ENCODE results near the gene CYP39A1.
A peak's percentile ranks its signal among the peaks of the same experiment; 100 is the strongest.

CYP39A1 gene, protein sequence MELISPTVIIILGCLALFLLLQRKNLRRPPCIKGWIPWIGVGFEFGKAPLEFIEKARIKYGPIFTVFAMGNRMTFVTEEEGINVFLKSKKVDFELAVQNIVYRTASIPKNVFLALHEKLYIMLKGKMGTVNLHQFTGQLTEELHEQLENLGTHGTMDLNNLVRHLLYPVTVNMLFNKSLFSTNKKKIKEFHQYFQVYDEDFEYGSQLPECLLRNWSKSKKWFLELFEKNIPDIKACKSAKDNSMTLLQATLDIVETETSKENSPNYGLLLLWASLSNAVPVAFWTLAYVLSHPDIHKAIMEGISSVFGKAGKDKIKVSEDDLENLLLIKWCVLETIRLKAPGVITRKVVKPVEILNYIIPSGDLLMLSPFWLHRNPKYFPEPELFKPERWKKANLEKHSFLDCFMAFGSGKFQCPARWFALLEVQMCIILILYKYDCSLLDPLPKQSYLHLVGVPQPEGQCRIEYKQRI

DNA sequence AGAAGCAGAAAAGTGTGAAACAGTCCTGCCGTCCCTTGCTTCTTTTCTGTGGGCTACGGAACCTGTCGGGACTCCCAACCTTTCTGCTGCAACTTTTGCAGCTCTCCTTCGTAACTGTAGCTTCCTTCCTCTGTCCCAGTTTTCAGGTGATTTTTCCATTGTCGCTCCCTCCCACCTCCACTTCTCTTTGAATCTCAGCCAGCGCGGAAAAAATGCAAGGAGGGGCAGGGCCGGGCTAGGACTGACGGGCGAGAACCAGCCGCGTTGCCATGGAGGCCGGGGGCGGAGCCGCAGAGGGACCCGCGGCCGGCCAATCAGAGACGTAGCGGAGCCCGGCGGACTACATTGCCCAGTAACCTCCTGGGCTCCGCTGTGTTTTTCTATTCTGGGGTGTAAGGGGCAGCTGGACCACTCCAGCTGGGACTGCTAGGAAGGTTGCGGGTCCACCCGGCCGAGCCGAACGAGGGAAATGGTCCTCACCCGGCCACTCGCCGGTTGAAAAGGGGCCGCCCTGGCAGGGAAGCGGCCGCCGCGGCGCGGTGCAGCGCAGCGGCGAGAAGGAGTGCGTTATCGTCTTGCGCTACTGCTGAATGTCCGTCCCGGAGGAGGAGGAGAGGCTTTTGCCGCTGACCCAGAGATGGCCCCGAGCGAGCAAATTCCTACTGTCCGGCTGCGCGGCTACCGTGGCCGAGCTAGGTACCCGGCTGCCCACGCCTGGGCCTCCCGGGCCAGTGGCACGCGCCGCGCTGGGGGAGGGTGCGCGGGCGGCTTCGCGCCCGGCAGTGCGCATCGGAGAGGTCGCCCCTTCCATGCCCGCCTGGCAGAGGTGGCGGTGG is at the start of gene CYP39A1, which contains the start of gene SLC25A27:
CYP39A1 (minus strand) TSS at position 216 of the 836 bp plus-strand sequence. CDS start 236 bp downstream, outside the sequence.
SLC25A27 (plus strand) TSS at position 373 of the 836 bp plus-strand sequence; CDS start at position 591, 218 bp downstream.
- Histone ChIP-seq H3K36me3 (ENCODE audit: insufficient read depth, low read length) (no peaks in the 10 kb centered on the region), H3K4me3 (peak within 1 kb of the TSS; percentile 89), H3K27ac (no peak within 1 kb of the TSS), H3K9ac (ENCODE audit: insufficient read length) (no peak within 1 kb of the TSS), H3K9me3 (ENCODE audit: low read depth, low read length) (no peaks in the 10 kb centered on the region)
- DNase-seq (ENCODE audit: low read depth, low spot score) = no peak
- TF ChIP-seq POLR2AphosphoS5 (IDR thresholded peaks at IDR 0.05; ENCODE audit: borderline replicate concordance, low read depth, low read length) (no peak), FOXP2 (optimal IDR thresholded peaks at IDR 0.05; ENCODE audit: control extremely low read depth, extremely low read length, insufficient read depth) (no peak), EZH2 (IDR thresholded peaks at IDR 0.05) (no peak)

DNA sequence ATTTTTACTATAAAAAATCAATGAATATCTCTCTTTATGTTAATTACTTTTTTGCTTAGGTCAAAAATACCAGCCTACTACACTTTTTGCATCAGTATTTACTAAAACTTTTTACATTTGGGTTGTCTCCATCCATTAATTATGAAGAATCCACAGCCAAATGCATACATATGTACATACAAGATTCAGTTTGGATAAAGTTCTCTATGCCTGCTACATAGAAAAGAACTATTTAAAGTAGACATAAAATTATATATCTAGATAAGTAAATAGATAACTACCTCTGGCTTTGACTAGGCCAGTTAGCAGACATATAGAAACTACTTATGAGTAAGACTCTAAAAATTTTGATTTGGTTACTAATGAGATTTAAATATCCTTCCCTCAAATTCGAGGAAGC is 47.4 kb upstream of the CYP39A1 start:
- Histone ChIP-seq H3K36me3 (ENCODE audit: insufficient read depth, low read length) (no peaks in the 10 kb centered on the region), H3K4me3 (no peak overlapping the region), H3K9ac (ENCODE audit: insufficient read length) (no peak overlapping the region), H3K27ac (no peak overlapping the region), H3K9me3 (ENCODE audit: low read depth, low read length) (no peaks in the 10 kb centered on the region)
- DNase-seq (ENCODE audit: low read depth, low spot score) = no peak
- TF ChIP-seq EZH2 (IDR thresholded peaks at IDR 0.05) = no peak
- no peak for TF ChIP-seq POLR2AphosphoS5 (IDR thresholded peaks at IDR 0.05; ENCODE audit: borderline replicate concordance, low read depth, low read length)
- no peak for TF ChIP-seq FOXP2 (optimal IDR thresholded peaks at IDR 0.05; ENCODE audit: control extremely low read depth, extremely low read length, insufficient read depth)

DNA sequence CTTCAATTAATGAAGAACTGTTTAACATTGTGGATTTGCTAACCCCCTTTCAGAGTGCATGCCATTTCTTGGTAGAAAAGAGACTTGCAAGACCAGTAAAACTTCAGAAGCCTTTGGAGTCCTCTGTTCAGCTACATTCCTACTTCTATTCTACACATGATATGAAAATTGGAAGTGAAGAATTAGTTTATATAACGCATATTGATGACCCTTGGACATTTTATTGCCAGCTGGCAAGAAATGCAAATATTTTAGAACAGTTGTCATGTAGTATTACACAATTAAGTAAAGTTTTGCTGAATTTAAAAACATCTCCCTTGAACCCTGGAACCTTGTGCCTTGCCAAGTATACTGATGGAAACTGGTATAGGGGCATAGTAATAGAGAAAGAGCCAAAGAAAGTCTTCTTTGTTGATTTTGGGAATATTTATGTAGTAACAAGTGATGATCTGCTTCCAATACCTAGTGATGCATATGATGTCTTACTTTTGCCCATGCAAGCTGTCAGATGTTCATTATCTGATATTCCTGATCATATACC is 38.4 kb upstream of the CYP39A1 start:
- Histone ChIP-seq H3K4me3 (no peak overlapping the region), H3K27ac (no peak overlapping the region), H3K36me3 (ENCODE audit: insufficient read depth, low read length) (no peaks in the 10 kb centered on the region), H3K9ac (ENCODE audit: insufficient read length) (no peak overlapping the region), H3K9me3 (ENCODE audit: low read depth, low read length) (no peaks in the 10 kb centered on the region)
- no peak for DNase-seq (ENCODE audit: low read depth, low spot score)
- TF ChIP-seq POLR2AphosphoS5 (IDR thresholded peaks at IDR 0.05; ENCODE audit: borderline replicate concordance, low read depth, low read length) = no peak
- TF ChIP-seq FOXP2 (optimal IDR thresholded peaks at IDR 0.05; ENCODE audit: control extremely low read depth, extremely low read length, insufficient read depth) = no peak
- no peak for TF ChIP-seq EZH2 (IDR thresholded peaks at IDR 0.05)

DNA sequence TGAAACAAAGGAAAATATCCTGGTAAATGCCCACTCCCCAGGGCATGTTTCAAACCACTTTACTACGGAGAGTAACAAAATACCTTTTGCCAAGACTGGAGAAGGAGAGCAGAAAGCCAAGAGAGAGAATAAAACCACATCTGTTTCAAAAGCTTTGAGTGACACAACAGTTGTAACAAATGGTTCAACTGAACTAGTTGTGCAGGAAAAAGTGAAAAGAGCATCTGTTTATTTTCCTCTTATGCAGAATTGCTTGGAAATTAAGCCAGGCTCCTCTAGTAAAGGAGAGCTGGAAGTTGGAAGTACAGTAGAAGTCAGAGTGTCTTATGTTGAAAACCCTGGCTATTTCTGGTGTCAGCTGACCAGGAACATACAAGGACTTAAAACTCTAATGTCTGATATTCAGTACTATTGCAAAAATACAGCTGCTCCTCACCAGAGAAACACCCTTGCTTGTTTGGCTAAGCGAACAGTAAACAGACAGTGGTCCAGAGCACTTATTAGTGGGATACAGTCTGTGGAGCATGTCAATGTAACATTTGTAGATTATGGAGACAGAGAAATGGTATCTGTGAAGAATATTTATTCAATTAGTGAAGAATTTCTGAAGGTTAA is 37.6 kb upstream of the CYP39A1 start:
- no peak for TF ChIP-seq FOXP2 (optimal IDR thresholded peaks at IDR 0.05; ENCODE audit: control extremely low read depth, extremely low read length, insufficient read depth)
- TF ChIP-seq POLR2AphosphoS5 (IDR thresholded peaks at IDR 0.05; ENCODE audit: borderline replicate concordance, low read depth, low read length) = no peak

DNA sequence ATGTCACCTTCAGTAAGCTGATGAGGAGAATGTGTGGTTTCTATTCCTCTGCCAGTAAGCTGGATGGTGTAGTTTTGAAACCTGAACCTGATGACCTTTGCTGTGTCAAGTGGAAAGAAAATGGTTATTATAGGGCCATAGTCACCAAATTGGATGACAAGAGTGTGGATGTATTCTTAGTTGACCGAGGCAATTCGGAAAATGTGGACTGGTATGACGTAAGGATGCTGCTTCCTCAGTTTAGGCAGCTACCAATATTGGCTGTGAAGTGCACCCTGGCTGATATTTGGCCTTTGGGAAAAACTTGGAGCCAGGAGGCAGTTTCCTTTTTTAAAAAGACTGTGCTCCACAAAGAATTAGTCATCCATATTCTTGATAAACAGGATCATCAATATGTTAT is 37.0 kb upstream of the CYP39A1 start:
- no peak overlapping the region for H3K27ac ChIP-seq
- H3K9me3 ChIP-seq (ENCODE audit: low read depth, low read length) = no peaks in the 10 kb centered on the region
- no peak for DNase-seq (ENCODE audit: low read depth, low spot score)
- H3K4me3 ChIP-seq = no peak overlapping the region
- no peaks in the 10 kb centered on the region for H3K36me3 ChIP-seq (ENCODE audit: insufficient read depth, low read length)
- no peak for TF ChIP-seq EZH2 (IDR thresholded peaks at IDR 0.05)
- TF ChIP-seq POLR2AphosphoS5 (IDR thresholded peaks at IDR 0.05; ENCODE audit: borderline replicate concordance, low read depth, low read length) = no peak
- no peak for TF ChIP-seq FOXP2 (optimal IDR thresholded peaks at IDR 0.05; ENCODE audit: control extremely low read depth, extremely low read length, insufficient read depth)
- H3K9ac ChIP-seq (ENCODE audit: insufficient read length) = no peak overlapping the region

More for the DNA sequence above, 37.6 kb upstream of the CYP39A1 start:
- H3K4me3 ChIP-seq = no peak overlapping the region
- H3K27ac ChIP-seq = no peak overlapping the region
- no peaks in the 10 kb centered on the region for H3K9me3 ChIP-seq (ENCODE audit: low read depth, low read length)
- no peak for DNase-seq (ENCODE audit: low read depth, low spot score)
- H3K36me3 ChIP-seq (ENCODE audit: insufficient read depth, low read length) = no peaks in the 10 kb centered on the region
- H3K9ac ChIP-seq (ENCODE audit: insufficient read length) = no peak overlapping the region

DNA sequence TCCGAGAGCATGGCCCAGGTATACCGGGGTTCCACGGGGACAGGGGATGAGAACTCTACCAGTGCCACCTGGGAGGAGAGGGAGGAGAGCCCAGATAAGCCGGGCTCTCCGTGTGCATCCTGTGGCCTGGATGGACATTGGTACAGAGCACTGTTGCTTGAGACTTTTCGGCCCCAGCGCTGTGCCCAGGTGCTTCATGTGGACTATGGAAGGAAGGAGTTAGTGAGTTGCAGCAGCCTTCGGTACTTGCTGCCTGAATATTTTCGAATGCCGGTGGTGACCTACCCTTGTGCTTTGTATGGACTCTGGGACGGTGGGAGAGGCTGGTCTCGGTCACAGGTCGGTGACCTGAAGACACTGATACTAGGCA is 36.3 kb upstream of the CYP39A1 start:
- H3K9ac ChIP-seq (ENCODE audit: insufficient read length) = no peak overlapping the region
- no peaks in the 10 kb centered on the region for H3K9me3 ChIP-seq (ENCODE audit: low read depth, low read length)
- TF ChIP-seq FOXP2 (optimal IDR thresholded peaks at IDR 0.05; ENCODE audit: control extremely low read depth, extremely low read length, insufficient read depth) (no peak), EZH2 (IDR thresholded peaks at IDR 0.05) (no peak), POLR2AphosphoS5 (IDR thresholded peaks at IDR 0.05; ENCODE audit: borderline replicate concordance, low read depth, low read length) (no peak)
- no peak overlapping the region for H3K4me3 ChIP-seq
- DNase-seq (ENCODE audit: low read depth, low spot score) = no peak
- no peak overlapping the region for H3K27ac ChIP-seq
- no peaks in the 10 kb centered on the region for H3K36me3 ChIP-seq (ENCODE audit: insufficient read depth, low read length)

DNA sequence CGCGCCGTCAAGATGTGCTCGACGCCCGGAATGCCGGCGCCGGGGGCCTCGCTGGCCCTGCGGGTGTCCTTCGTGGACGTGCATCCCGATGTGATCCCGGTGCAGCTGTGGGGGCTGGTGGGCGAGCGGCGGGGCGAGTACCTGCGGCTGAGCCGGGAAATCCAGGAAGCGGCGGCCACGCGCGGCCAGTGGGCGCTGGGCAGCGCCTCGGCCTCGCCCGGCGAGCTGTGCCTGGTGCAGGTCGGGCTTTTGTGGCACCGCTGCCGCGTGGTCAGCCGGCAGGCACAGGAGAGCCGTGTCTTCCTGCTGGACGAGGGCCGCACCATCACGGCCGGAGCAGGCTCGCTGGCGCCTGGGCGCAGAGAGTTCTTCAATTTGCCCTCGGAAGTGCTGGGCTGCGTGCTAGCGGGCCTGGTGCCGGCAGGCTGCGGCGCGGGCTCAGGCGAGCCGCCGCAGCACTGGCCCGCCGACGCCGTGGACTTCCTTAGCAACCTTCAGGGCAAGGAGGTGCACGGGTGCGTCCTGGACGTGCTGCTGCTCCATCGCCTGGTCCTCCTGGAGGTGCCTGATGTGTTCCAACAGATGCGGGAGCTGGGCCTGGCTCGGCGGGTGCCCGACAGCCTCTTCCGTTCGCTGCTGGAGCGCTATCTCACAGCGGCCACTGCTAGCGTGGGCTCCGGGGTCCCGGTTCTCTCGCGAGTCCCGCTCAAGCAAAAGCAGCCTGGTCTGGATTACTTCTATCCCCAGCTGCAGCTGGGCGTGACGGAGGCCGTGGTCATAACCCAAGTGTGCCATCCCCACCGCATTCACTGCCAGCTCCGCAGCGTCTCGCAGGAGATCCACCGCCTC is 35.7 kb upstream of the CYP39A1 start:
- Histone ChIP-seq H3K9me3 (ENCODE audit: low read depth, low read length) (no peaks in the 10 kb centered on the region), H3K4me3 (no peak overlapping the region), H3K9ac (ENCODE audit: insufficient read length) (no peak overlapping the region), H3K36me3 (ENCODE audit: insufficient read depth, low read length) (no peaks in the 10 kb centered on the region), H3K27ac (no peak overlapping the region)
- no peak for DNase-seq (ENCODE audit: low read depth, low spot score)
- TF ChIP-seq EZH2 (IDR thresholded peaks at IDR 0.05) = no peak
- TF ChIP-seq FOXP2 (optimal IDR thresholded peaks at IDR 0.05; ENCODE audit: control extremely low read depth, extremely low read length, insufficient read depth) = no peak
- no peak for TF ChIP-seq POLR2AphosphoS5 (IDR thresholded peaks at IDR 0.05; ENCODE audit: borderline replicate concordance, low read depth, low read length)
